ENCODE results near the gene TMBIM6. TPM values are rescaled to one million over a fixed set of nuclear protein-coding genes. Genes with fewer than 3 reads are reported as not detected.
"Not testable (repeated sequence)": the region's sequence is repeated elsewhere in the genome, so short reads cannot be mapped to it uniquely, and the experiment has no call there.

Gene TMBIM6
- total and polyA plus RNA-seq, 2 experiments from 2014 or later = 534 to 805 TPM

DNA sequence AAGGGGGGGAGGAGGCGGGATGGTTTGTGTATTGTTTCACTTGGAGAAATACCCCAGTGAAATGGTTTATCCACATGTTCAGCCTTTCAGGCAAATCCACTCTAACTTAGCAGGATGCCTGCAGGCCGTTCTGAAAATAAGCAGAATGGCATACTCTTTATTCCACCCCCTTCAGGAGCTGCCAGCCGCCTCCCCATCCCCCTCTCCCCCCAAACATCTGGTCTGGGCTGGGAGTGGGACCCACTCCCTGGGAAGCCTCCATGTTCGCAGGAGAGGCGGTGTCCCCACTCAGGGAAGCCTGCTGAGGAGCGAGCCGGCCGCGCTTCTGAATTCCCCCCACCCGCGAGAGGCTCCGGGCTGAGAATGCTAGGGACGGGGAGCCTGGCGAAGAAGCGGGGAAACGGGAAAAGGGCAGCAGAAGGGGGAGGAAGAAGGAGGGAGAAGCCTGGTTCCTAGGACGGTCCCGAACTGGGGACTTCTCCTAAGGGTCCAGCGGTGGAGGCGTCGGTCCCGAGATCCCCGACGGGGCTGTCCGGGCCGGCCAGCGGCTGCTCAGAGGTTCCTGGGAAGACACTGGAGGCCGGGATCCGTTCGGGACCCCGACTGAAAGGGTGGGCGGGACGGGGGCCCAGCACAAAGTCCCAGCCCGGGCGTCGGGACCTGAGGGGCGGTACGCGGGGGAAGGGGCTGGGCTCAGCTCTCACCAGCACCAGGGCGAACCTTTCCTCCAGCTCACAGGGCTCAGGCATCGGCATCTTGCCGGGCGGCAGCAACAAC, 34.8 kb upstream of the TMBIM6 start:
- Histone ChIP-seq H3K27ac (peak overlapping the region; percentile 94), H2AFZ (peak overlapping the region; percentile 87), H3K4me1 (ENCODE audit: insufficient read depth) (peaks cover 7% of the 10 kb centered on the region)

DNA sequence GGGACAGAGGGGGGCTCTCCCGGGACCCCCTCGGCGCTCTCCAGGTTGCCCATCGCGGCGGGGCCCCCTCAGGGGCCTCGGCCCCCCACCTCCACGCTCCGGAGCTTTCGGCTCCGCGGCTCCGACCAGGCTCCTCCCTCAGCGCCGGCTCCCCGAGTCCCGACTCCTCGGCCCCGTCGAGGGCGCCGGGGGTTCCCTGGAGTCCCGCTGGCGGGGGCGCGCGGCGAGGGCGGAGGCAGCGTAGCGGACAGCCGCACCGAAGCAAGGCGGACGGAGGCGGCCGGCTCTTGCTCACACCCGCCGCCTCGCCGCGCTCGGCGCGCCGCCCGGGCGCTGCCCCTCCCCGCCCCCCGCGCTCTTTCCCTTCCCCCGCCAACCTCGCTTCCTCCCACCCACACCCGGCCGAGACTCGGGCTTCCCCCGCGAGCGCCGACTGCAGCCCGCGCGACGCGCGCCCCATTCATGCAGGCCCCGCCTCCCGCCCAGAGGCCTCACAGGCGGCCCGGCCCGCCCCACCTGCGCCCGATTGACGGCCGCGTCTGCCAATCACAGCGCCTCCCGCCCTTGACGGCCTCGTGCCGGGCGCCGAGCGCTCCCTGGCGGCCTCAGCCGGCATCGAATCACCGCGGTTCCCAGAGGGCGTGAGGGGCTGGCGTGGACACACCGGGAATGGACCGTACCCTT, 34.1 kb upstream of the TMBIM6 start, which contains the start of gene FMNL3:
Gene FMNL3 (minus strand): TSS at position 278 of the 684 bp plus-strand sequence. CDS start 225 bp downstream, at position 53.
- DNase-seq (ENCODE audit: low spot score) = peak; percentile 99
- H3K4me2 ChIP-seq = peak within 1 kb of the TSS; percentile 96
- TF ChIP-seq EZH2phosphoT487 (IDR thresholded peaks at IDR 0.05; ENCODE audit: low read depth, severe bottlenecking, unreplicated experiment) (no peak), CTCF (IDR thresholded peaks at IDR 0.05; ENCODE audit: poor library complexity) (peak; percentile 98), EZH2 (IDR thresholded peaks at IDR 0.05; ENCODE audit: borderline replicate concordance) (no peak)
- H4K20me1 ChIP-seq (ENCODE audit: insufficient read depth, poor library complexity, severe bottlenecking) = no peaks in the 10 kb centered on the region
- H3K27ac ChIP-seq = peak within 1 kb of the TSS; percentile 94
- H3K9me2 ChIP-seq (replicated peaks; ENCODE audit: insufficient read depth) = no peaks in the 10 kb centered on the region
- peaks cover 7% of the 10 kb centered on the region for H3K4me1 ChIP-seq (ENCODE audit: insufficient read depth)
- H2AFZ ChIP-seq = peak within 1 kb of the TSS; percentile 87
- peaks cover 29% of the 10 kb centered on the region for H3K79me2 ChIP-seq
- H3K36me3 ChIP-seq (replicated peaks; ENCODE audit: insufficient read depth, low read depth) = no peaks in the 10 kb centered on the region
- peaks cover 33% of the 10 kb centered on the region for H3K27me3 ChIP-seq
- 3% methylated on average over 39 of the region's 93 CpGs for WGBS (ENCODE audit: low lambda C conversion rate, missing lambda C conversion rate)
- peak within 1 kb of the TSS; percentile 81 for H3K4me3 ChIP-seq
- H3K9me3 ChIP-seq (ENCODE audit: low read depth) = no peaks in the 10 kb centered on the region

More for the DNA sequence above, 34.8 kb upstream of the TMBIM6 start:
- Histone ChIP-seq H3K27me3 (peaks cover 30% of the 10 kb centered on the region), H3K9me3 (ENCODE audit: low read depth) (no peaks in the 10 kb centered on the region), H3K4me2 (peak overlapping the region; percentile 96), H3K79me2 (peaks cover 29% of the 10 kb centered on the region), H4K20me1 (ENCODE audit: insufficient read depth, poor library complexity, severe bottlenecking) (no peaks in the 10 kb centered on the region), H3K36me3 (replicated peaks; ENCODE audit: insufficient read depth, low read depth) (no peaks in the 10 kb centered on the region), H3K9me2 (replicated peaks; ENCODE audit: insufficient read depth) (no peaks in the 10 kb centered on the region), H3K4me3 (peak overlapping the region; percentile 81)
- 4% methylated on average over 34 of the region's 43 CpGs for WGBS (ENCODE audit: low lambda C conversion rate, missing lambda C conversion rate)
- TF ChIP-seq EZH2 (IDR thresholded peaks at IDR 0.05; ENCODE audit: borderline replicate concordance) (peak; percentile 32), EZH2phosphoT487 (IDR thresholded peaks at IDR 0.05; ENCODE audit: low read depth, severe bottlenecking, unreplicated experiment) (no peak)
- peak; percentile 42 for DNase-seq (ENCODE audit: low spot score)

GRCh38 chr12:49707812-49708147, 33.6 kb upstream of the TMBIM6 start:
- Histone ChIP-seq H3K79me2 (peaks cover 26% of the 10 kb centered on the region), H3K9me2 (replicated peaks; ENCODE audit: insufficient read depth) (no peaks in the 10 kb centered on the region), H4K20me1 (ENCODE audit: insufficient read depth, poor library complexity, severe bottlenecking) (no peaks in the 10 kb centered on the region), H2AFZ (no peak overlapping the region), H3K27ac (no peak overlapping the region), H3K4me3 (no peak overlapping the region), H3K4me1 (ENCODE audit: insufficient read depth) (peaks cover 7% of the 10 kb centered on the region), H3K4me2 (peak overlapping the region; percentile 96), H3K36me3 (replicated peaks; ENCODE audit: insufficient read depth, low read depth) (no peaks in the 10 kb centered on the region), H3K9me3 (ENCODE audit: low read depth) (no peaks in the 10 kb centered on the region), H3K27me3 (peaks cover 33% of the 10 kb centered on the region)
- TF ChIP-seq EZH2phosphoT487 (IDR thresholded peaks at IDR 0.05; ENCODE audit: low read depth, severe bottlenecking, unreplicated experiment) (no peak), EZH2 (IDR thresholded peaks at IDR 0.05; ENCODE audit: borderline replicate concordance) (no peak), CTCF (IDR thresholded peaks at IDR 0.05; ENCODE audit: poor library complexity) (no peak)
- DNase-seq (ENCODE audit: low spot score) = no peak
- WGBS (ENCODE audit: low lambda C conversion rate, missing lambda C conversion rate) = 66% methylated on average over 11 of the region's 11 CpGs

- H3K36me3 ChIP-seq (replicated peaks; ENCODE audit: insufficient read depth, low read depth) = no peaks in the 10 kb centered on the region
- TF ChIP-seq EZH2 (IDR thresholded peaks at IDR 0.05; ENCODE audit: borderline replicate concordance) (no peak), EZH2phosphoT487 (IDR thresholded peaks at IDR 0.05; ENCODE audit: low read depth, severe bottlenecking, unreplicated experiment) (no peak), CTCF (IDR thresholded peaks at IDR 0.05; ENCODE audit: poor library complexity) (no peak)
- peaks cover 7% of the 10 kb centered on the region for H3K4me1 ChIP-seq (ENCODE audit: insufficient read depth)
- no peaks in the 10 kb centered on the region for H3K9me2 ChIP-seq (replicated peaks; ENCODE audit: insufficient read depth)
- peaks cover 18% of the 10 kb centered on the region for H3K79me2 ChIP-seq
- H3K9me3 ChIP-seq (ENCODE audit: low read depth) = no peaks in the 10 kb centered on the region
- no peak overlapping the region for H2AFZ ChIP-seq
- no peaks in the 10 kb centered on the region for H4K20me1 ChIP-seq (ENCODE audit: insufficient read depth, poor library complexity, severe bottlenecking)
- no peak overlapping the region for H3K27ac ChIP-seq
- no peak for DNase-seq (ENCODE audit: low spot score)
- H3K27me3 ChIP-seq = peaks cover 33% of the 10 kb centered on the region
- H3K4me3 ChIP-seq = no peak overlapping the region
- no peak overlapping the region for H3K4me2 ChIP-seq
- WGBS (ENCODE audit: low lambda C conversion rate, missing lambda C conversion rate) = 84% methylated on average over 3 of the region's 3 CpGs
Measured at GRCh38 chr12:49708851-49709250, 32.5 kb upstream of the TMBIM6 start.

- WGBS (ENCODE audit: low lambda C conversion rate, missing lambda C conversion rate) = 98% methylated on average over 3 of the region's 3 CpGs
- not testable (repeated sequence) for DNase-seq (ENCODE audit: low spot score)
Measured at GRCh38 chr12:49713952-49714351, 27.4 kb upstream of the TMBIM6 start.

More at GRCh38 chr12:49713952-49714351, 27.4 kb upstream of the TMBIM6 start:
- not testable (repeated sequence) for H3K27ac ChIP-seq; H3K9me2 ChIP-seq (replicated peaks; ENCODE audit: insufficient read depth); H3K36me3 ChIP-seq (replicated peaks; ENCODE audit: insufficient read depth, low read depth); H2AFZ ChIP-seq; H3K4me1 ChIP-seq (ENCODE audit: insufficient read depth); H3K9me3 ChIP-seq (ENCODE audit: low read depth); H4K20me1 ChIP-seq (ENCODE audit: insufficient read depth, poor library complexity, severe bottlenecking); H3K4me3 ChIP-seq; H3K4me2 ChIP-seq; H3K79me2 ChIP-seq
- H3K27me3 ChIP-seq = peaks cover 14% of the 10 kb centered on the region
